Stimulated activated CD4-positive, alpha-beta T cell treated with anti-CD3 and anti-CD28 coated beads, Interleukin-2, amount 100 ng/mL, for 48 hours (primary cell): Measurements from ENCODE around the gene IL23R.
"Not testable (repeated sequence)": the region's sequence is repeated elsewhere in the genome, so short reads cannot be mapped to it uniquely, and the experiment has no call there.

Source experiments
- DNase-seq, 2 donors: peaks; one replicate each; pipeline ENCODE4 v3.0.0-alpha.2; 2020

The IL23R gene

DNA sequence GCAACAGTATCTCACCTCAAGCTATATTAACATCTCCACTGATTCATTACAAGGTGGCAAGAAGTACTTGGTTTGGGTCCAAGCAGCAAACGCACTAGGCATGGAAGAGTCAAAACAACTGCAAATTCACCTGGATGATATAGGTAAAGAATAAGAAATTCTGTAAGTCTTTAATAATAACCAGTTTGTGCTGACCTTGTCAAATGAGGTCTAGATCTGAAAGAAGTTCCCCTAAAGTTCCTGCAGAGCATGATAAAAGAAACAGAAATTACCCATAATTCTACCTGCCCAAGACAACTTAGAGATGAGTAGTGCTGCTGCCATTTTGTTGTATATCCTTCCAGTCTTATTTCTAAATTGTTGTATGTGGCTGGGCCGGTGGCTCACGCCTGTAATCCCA, 34.5 kb downstream of the IL23R start:
- DNase-seq = no peak

DNA sequence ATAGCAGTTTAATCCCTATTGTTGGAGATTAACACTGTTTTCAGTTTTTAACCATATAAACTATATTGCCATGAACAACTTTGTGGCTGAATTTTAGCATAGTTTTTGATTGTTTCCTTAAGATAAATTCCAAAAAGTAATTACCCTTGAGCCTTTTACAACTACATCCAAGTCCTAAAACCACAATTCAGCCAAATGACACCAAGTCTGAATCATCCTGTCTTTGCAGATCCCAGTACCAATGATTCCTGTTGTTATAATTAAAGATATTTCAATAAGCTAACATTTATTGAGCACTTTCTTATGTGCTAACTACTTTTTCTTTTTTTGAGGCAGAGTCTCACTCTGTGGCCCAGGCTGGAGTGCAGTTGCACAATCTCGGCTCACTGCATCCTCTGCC, 35.6 kb downstream of the IL23R start:
- no peak for DNase-seq

DNA sequence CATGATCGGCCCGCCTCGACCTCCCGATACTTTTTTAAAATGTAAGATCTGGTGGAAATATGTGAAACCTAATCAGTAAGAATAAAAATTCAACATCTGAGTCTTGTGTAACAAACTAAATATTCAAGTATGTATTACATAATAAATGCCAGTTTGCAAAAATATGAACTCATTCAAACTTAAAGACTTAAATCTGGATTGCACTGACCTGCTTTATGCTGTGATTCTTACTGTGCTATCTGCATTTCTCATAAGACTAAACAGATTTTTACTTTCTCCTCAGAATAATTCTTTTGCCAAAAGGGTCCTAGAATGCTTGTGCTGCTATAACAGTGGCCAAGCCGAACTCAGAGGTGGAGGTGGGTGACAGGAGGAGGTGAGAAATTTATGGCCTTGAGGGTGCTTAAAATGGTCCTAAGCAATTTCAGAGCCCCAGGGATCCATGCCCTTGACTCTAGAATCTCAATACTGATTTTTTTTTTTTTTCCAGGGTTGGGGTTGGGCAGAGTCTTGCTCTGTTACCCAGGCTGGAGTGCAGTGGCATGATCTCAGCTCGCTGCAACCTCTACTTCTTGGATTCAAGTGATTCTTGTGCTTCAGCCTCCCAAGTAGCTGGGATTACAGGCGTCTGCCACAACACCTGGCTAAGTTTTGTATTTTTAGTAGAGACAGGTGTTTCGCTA, 38.2 kb downstream of the IL23R start:
- no peak for DNase-seq

DNA sequence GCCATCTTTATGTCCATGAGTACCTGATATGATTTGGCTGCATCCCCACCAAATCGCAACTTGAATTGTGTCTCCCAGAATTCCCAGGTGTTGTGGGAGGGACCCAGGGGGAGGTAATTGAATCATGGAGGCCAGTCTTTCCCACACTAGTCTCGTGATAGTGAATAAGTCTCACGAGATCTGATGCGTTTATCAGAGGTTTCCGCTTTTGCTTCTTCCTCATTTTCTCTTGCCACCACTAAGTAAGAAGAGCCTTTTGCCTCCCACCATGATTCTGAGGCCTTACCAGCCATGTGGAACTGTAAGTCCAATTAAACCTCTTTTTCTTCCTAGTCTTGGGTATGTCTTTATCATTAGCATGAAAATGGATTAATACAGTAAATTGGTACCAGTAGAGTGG, 41.1 kb downstream of the IL23R start:
- DNase-seq = not testable (repeated sequence)

DNA sequence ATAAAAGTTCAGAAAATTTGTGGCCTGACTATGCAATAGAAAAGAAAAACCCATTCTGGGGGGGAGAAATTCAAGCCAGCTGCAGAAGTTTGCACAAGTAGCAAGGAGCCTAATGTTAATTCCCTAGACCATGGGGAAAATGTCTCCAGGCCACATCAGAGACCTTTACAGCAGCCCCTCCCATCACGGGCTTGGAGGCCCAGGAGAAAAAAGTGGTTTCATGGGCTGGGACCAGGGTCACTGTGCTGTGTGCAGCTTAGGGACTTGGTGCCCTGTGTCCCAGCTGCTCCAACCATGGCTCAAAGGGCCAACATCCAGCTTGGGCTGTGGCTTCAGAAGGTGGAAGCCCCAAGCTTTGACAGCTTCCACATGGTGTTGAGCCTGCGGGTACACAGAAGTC, 42.0 kb downstream of the IL23R start:
- DNase-seq = no peak

DNA sequence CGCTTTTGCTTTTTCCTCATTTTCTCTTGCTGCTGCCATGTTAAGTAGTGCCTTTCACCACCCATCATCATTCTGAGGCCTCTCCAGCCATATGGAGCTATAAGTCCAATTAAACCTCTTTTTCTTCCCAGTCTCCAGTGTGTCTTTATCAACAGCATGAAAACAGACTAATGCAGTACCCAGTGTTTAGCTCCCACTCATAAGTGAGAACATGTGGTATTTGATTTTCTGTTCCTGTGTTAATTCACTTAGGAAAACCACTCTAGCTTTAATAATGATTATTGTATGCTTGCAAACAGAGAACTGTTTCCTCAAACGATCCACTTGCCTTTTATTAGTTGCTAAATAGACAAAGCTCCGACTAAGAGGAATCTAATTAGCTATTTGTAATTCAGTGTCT, 43.3 kb downstream of the IL23R start:
- DNase-seq = no peak

DNA sequence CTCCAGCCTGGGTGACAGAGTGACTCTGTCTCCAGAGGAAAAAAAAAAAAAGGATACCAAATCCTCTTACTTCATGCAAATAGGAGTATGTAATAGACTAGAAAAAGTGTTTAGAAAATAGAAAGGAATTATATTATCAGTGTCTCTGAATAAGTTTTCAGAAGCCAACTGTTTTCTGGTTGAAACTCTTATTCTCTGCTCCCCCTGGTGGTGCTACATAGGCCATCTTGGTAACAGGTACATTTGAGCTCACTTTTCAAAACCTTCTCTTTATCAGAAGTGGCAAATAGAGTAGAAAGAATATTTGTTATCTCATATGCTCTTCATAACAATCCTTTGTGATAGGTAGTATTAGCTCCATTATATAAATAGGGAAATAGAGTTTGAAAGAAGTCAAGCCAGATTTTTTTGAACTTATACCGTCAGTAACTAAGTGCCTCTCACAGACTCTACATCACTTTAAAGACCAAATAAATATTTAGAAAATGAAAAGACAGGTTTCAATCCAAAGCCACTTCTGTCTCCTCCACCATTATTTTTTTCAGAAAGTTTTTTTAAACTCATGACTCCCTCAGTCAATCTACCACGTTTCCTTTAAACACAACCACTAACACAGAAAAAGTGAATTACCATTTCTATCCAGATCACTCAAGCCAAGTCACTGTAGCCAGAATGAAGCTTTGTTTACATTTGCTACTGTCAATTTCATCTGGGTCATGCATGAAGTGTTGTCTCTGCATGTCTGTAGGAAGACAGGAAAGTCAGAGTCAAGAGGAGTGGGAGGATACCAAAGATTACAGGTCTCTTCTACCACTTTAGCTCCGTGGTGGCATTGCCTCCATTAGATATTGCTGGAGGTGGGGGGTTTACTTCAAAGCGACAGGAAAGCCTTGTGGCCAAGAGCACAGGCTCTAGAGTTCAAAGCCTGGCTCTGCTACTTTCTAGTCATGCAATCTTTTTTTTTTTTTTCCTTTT, 45.6 kb downstream of the IL23R start:
- DNase-seq = peak; percentile 26 to 50

DNA sequence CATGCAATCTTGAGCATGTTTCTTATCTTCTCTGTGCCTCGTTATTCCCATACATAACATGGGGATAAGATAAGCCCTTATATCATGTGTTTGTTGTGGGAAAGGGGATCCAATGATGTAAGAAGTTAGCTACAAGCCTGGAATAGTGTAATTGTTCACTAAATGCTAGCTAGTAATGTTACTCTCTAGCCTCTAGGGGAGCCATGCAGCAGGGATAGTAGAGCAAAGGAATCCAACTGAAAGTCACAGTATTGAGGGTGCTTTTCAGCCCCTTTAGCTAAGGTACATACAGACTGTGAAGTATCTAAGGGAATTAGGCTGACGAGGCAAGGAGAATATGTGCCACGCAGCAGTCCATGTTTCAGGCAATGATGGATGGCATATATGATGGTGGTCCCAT, 46.9 kb downstream of the IL23R start:
- no peak for DNase-seq

DNA sequence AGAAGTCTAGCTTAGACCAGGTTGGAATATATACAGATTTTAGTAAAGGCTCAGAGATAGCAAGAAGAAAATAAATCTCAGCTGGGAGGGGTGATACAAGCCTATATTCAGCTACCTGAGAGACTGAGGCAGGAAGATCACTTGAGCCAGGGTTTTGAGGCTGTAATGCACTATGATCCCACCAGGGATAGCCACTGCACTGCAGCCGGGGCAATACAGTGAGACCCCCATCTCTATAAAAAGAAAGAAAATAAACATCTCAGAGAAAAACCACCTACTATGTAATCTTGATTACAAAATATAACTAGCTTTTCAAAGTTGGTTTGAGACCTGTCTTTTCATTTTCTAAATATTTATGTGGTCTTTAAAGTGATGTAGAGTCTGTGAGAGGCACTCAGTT, 47.7 kb downstream of the IL23R start:
- no peak for DNase-seq

DNA sequence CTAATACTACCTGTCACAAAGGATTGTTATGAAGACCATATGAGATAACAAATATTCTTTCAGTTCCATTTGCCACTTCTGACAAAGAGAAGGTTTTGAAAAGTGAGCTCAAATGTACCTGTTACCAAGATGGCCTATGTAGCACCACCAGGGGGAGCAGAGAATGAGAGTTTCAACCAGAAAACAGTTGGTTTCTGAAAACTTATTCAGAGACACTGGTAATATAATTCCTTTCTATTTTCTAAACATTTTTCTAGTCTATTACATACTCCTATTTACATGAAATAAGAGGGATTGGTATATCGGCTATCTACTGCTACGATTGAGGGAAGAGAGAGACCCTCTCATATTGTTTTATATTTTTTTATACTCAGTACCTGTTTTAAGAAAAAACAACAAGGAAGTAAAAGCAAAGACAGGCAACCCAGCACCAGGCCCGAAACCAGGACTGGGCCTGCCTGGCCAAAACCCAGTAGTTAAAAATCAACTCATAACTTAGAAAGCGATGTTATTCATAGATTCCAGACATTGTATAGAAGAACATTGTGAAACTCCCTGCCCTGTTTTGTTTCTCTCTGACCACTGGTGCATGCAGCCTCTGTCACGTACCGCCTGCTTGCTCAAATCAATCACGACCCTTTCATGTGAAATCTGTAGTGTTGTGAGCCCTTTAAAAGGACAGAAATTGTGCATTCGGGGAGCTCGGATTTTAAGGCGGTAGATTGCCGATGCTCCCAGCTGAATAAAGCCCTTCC, 48.3 kb downstream of the IL23R start:
- DNase-seq = peak; percentile 43 to 48

DNA sequence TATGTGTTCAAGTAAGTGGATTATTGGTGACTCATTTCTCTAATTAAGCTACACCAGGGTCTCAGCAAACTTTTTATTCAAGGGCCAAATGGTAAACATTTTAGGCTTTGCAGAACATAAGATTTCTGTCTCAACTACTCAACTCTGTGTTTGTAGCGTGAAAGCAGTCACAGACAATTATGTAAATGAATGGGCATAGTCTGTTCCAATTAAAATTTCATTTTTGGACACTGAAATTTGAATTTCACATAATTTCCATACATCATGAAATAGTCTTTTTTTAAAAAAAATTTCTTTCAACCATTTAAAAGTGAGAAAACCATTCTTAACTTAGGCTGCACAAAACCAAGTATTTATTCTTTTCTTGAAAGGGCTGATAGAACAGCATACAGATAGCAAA, 50.1 kb downstream of the IL23R start:
- DNase-seq = no peak

DNA sequence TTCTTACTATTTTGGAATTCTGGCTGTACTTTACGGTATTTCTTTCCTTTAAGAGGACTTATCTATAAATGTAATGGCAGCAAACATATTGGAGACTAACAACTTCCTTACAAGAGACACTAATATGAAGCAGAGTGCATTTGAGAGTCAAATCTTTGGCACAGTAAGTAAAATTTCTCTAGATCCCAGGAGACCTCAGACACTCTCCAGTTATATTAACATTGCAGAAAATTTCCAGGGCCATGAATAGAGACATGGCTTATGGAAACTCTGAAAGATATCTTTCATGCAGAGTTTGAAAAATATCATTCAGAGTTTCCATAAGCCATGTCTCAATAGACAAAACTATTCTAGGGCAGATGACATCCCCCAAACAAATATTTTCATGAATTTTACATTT, 51.2 kb downstream of the IL23R start:
- DNase-seq = no peak

DNA sequence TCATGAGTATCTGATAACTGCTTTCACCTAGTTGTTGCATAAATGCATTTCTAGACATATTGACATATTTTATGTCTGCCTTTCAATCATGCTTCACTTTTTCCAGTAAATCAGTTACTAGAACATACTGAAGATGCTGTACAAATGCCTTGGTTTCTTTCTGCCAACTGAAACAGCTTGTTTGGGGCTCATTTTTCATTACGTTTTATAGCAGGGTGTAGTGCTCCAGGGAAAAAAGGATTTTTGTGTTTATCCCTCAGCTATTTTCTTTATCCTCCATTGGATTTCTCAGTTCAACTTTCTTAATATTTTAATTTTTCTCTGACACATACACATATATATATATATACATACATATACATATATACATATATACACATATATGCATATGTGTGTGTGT, 51.7 kb downstream of the IL23R start:
- DNase-seq = no peak

DNA sequence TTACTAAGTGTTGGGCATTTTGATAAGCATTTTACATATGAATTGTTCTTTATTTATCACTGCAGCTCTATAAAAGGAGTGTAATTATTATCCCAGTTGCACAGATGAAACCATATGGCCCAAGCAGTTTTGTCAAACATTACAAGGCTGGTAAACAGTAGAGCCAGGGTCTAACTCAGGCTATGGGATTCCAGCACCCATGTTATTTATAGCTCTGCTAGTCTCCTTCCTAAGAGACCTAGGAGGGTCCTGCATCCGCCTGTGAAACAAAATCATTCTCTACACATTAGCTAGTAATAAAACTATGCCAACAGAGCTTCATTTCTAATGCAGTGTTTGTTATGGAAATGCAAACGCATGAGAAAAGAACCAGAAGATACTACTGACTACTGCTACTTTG, 58.6 kb downstream of the IL23R start:
- DNase-seq = no peak

DNA sequence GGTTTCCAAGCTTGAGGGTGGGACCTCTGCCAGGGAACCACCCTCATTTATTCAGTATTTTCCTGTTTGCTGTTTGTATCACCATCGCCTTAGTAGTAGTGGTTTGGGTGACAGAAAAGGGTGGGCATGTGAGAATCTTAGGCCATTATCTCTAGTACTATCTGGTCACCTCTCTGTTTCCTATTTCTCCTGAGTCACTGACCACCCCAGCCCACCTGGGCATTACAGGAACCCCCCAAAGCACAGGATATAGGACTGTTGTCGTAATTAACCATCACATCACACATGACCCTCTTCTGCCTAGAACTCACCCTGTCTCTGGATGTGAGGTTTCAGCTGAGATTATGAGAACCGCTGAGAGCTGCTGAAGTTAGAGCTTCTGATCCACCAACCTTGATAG, 60.4 kb downstream of the IL23R start:
- DNase-seq = no peak

DNA sequence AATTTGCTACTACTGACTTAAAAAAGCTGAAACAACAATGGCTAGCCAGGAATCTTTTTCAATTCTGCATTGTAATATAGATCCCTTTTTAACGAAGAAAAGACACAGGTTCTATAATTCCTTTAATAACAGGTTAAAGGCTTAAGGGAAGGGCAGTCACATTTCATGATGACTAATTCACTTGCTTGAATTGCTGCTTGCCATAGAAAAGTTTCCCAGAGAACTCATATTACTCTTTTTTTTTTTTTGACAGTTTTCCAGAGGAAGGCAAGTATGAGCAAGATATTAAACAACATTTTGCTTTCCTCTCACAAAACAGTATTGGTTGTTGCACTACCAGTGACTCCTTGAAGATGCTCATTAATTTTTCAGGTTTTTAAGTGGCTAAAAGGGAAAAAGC, 60.9 kb downstream of the IL23R start:
- no peak for DNase-seq

DNA sequence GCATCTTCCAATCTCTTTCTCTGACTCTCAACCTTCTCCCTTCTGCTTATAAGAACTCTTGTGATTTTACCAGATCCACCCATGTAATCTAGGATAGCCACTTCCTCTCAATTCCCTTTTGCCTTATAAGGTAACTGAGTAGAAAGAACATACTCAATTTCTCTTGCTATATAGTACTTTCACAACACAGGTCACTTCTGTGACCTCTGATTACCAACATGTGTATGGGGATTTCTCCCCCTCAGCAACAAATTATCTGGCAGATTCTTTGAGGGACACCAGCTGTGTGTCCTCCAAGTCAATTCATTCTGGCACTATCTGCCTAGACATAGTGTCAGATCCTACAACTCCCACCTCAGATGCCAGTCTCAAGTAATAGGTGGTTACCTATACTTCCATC, 62.5 kb downstream of the IL23R start:
- no peak for DNase-seq

DNA sequence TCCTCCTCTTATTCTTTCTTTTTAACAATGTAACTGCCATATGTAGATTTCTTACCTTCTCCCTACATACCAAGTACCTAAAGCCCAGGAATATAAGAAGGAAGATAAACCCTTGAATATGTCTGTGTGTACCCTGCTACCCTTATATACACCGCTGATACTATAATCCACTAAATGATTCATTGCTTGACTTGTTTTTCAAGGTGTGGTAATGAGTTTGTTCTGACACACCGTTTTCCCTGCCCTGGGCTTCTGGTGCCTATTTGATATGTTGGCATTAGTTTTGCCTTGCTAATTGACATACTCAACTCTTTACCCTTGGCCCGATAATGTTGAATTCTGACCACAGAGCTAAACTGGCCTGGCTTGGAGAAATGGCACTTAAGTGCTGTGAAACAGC, 64.3 kb downstream of the IL23R start:
- no peak for DNase-seq

DNA sequence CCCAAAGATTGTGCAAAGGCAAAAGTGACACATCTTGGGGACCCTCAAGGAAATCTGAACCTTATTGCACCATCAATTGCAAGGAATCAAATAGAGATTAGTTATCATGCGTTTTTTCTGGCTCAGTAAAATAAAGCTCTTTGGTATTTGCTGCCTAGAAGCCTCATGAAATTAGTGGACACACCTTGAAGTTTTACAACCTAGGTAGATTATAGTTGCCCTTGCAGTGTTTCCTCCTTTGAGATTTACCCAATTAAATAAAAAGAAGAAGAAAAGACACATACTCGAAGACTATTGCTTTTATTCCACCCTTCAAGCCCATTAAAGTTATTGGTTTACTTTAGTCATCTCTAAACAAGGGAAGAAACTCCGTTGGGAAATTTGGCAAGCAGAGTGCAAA, 70.0 kb downstream of the IL23R start:
- no peak for DNase-seq

DNA sequence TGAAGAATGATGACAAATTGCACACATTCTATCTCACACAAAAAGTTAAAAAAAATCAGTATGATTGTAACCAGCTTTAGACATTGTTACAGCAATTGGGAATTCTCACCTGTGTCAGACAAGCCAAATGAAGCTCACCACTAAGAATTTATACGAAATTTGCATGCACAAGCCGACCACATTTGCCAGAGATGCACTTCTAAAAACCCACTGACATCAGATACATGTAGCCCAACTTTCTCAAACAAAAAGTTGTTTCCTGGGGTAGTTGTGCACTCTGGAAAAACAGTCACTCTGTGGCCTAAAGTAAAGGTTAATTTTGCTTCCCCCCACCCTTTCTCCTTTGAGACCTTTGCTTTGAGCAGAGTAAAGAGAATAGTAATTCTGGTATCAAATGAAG, 73.5 kb downstream of the IL23R start:
- DNase-seq = no peak

DNA sequence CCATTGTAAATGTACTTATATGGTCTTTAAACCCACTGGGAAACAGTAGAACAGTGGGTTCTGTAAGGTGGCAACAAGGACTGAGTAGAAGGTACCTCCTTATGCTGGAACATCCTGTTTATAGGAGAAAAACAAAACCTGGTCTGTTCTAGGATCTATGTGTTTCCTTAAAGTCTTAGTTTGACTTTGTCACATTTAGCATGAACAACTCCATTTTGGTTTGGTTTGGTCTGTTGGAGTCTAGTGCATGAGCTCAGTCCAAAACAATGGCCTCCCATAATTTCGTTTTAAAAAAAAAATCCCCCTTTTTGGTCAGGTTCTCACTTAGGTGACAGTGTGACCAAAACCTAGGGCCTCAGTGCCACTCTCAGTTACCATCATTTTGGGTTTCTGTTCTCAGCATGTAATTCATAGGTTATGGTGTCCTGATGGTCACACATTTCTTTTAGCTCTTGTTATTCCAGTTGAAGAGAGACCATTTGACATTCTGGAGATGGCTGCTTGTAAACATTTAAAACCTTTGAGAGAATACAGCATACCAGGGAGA, 75.0 kb downstream of the IL23R start:
- no peak for DNase-seq

DNA sequence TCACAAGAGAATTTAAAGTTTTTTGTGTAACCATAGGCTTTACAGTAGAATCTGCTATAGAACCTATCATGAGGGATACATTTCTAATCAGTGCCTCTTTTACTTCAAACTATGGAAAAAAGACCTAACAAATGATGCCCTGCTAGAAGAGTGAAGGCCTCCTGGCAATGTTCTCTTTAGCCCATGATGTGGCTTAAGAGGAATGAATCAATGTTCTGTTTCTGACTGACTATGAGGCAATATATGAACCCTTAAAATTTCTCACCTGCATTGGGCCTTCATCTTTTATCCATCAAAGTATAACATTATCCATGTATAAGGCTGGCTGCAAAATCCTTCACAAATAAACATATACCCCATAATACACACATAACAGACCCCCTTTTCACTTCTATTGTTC, 75.8 kb downstream of the IL23R start:
- DNase-seq = no peak

DNA sequence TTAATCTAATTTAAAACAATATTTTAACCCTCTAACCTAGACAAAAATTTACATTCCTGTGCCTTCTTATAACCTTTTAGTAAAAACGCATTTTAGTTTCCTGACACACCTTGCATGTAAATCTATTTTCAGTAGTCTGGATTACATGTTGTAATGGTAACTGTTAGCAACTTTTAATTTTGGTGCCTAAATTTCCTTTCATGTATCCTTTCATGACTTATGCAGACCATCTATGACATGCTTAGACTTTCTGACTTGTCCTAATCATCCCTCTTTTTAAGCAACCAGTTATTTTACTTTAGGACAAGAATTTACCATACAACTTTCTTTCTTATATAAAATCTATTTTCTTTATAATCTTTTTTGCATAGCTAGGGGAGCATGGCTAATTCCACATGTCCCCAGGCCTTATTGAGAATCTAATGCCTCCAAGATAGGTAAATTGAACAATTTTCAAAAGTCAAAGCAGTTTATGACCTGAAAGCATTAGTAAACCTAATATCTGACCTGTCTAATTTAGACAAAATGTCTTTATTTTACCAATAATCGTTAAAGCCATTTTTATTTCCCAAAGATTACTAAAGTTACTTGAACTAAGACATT, 83.9 kb downstream of the IL23R start:
- DNase-seq = no peak
